HG02970 (cell line): ENCODE results near the gene LMTK2.

Experiments
- ATAC-seq: cut with Tn5 transposase; IDR thresholded peaks from one replicate; pipeline ENCODE4 v1.9.1; 2021; ENCODE audit warnings: mild to moderate bottlenecking, moderate library complexity, moderate number of reproducible peaks; ENCODE audit not compliant: unreplicated experiment, low FRiP score

LMTK2 gene

GRCh38 chr7:98171449-98171848 is 64.8 kb downstream of the LMTK2 start:
- no peak for ATAC-seq

GRCh38 chr7:98174334-98175259 is 67.9 kb downstream of the LMTK2 start:
- no peak for ATAC-seq

- ATAC-seq = no peak
Observed at GRCh38 chr7:98175260-98175940, 68.7 kb downstream of the LMTK2 start.

GRCh38 chr7:98177553-98177952 is 70.9 kb downstream of the LMTK2 start:
- ATAC-seq = no peak

GRCh38 chr7:98178321-98178720 is 71.7 kb downstream of the LMTK2 start:
- ATAC-seq = no peak

- ATAC-seq = no peak
Observed at GRCh38 chr7:98178762-98179490, 72.3 kb downstream of the LMTK2 start.

GRCh38 chr7:98180751-98181150 is 74.1 kb downstream of the LMTK2 start:
- ATAC-seq = no peak

- ATAC-seq = no peak
Observed at GRCh38 chr7:98185101-98185500, 78.4 kb downstream of the LMTK2 start.

GRCh38 chr7:98186452-98187137 is 79.9 kb downstream of the LMTK2 start:
- no peak for ATAC-seq

- ATAC-seq = no peak
Observed at GRCh38 chr7:98187138-98187502, 80.5 kb downstream of the LMTK2 start.

- ATAC-seq = no peak
Observed at GRCh38 chr7:98189559-98189958, 82.9 kb downstream of the LMTK2 start.

- no peak for ATAC-seq
Observed at GRCh38 chr7:98191668-98192431, 85.2 kb downstream of the LMTK2 start.

- no peak for ATAC-seq
Observed at GRCh38 chr7:98192781-98193457, 86.3 kb downstream of the LMTK2 start.

- ATAC-seq = no peak
Observed at GRCh38 chr7:98193474-98194180, 87.0 kb downstream of the LMTK2 start.

- no peak for ATAC-seq
Observed at GRCh38 chr7:98194186-98194585, 87.5 kb downstream of the LMTK2 start.

- ATAC-seq = no peak
Observed at GRCh38 chr7:98194672-98195457, 88.2 kb downstream of the LMTK2 start.

GRCh38 chr7:98196706-98197605 is 90.3 kb downstream of the LMTK2 start:
- ATAC-seq = no peak
